GM19099 (cell line): ENCODE data around the gene SETD2.

ENCODE experiments used
- POLR2A ChIP-seq: IDR thresholded peaks from 3 replicates; pipeline ENCODE4 v1.6.1; 2011; ENCODE audit warnings: low read depth; ENCODE audit not compliant: insufficient read length; ENCODE audit errors: extremely low read depth

Gene SETD2

DNA sequence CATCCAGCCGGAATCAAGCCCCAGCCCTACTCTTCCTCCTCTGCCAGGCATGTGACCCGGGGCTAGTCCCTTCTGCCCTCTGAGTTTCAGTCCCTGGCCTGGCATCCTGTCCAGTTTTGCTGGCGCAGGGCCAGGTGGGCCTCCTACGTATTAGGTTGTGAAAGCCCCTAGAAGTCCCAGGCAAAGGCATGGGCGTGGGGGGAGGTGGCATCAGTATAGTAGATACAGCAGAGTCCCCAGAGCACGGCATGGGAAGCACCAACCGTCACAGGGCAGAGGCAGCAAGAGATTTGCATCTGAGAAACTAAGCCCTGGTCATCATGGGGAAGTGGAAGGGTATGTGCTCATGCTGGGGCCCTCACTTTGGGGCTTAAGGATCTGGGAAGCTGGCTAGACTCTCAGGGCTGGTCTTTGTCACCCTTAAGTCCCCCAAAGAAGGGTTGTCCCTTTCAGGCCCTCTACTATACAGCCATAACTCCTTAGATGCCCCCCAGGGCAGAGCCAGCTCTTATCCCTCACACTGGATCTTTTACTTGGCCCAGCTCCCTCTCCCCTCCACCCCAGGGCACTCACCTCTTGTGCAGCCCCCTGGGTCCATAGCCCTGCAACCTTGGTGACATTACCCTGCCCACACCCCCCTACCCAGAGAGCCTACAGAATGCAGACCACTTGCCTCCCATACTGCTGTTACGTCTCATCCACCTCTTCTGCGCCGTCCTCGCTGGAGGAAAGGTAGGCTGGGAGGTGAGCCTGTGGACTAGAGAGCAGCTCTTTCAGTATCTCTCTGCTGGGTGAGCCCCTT lies 173.1 kb downstream of the SETD2 start:
- peak; percentile 11 for TF ChIP-seq POLR2A

DNA sequence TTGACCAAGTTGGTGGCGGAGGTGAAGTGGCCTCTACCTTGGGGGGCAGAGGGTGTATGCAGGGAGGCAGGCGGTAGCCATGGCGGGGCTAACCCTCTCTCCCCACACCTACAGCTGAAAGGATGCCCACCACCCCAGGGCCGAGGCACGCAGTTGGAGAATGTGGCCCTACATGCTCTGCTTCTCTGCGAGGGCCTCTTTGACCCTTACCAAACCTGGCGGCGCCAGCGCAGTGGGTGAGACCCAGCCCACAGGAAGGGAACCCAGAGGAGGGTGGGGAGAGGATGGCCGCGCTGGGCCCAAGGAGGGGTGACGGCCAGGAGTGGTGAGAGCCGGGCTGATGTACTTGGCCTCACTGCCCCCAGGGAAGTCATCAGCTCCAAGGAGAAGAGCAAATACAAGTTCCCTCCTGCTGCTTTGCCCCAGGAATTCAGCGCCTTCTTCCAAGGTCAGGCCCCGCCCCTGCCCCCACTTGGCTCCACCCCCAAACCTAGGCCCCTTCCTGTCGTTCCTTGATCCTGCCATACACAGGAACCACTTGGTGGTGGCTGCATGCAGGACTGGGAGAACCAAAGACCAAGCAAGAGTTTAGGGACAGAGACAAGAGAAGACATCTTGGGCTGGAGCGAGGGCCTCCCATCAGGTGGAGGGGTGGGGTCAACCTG lies 174.6 kb downstream of the SETD2 start:
- TF ChIP-seq POLR2A, result no peak

DNA sequence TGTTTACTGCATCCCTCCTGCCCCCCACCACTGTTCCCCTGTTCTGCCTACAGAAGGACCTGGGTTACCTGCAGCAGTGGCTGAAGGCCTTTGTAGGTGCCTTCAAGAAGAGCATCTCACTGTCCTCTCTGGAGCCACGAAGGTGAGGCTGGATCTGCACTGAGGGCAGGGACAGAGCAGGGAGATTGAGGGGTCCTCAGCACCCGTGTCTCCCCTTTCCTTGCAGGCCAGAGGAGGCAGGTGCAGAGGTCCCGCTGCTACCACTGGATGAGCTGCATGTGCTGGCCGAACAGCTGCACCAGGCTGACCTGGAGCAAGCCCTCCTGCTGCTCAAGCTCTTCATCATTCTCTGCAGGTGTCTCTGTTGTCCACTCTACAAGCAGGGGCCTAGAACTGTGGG lies 175.3 kb downstream of the SETD2 start:
- TF ChIP-seq POLR2A, result no peak

DNA sequence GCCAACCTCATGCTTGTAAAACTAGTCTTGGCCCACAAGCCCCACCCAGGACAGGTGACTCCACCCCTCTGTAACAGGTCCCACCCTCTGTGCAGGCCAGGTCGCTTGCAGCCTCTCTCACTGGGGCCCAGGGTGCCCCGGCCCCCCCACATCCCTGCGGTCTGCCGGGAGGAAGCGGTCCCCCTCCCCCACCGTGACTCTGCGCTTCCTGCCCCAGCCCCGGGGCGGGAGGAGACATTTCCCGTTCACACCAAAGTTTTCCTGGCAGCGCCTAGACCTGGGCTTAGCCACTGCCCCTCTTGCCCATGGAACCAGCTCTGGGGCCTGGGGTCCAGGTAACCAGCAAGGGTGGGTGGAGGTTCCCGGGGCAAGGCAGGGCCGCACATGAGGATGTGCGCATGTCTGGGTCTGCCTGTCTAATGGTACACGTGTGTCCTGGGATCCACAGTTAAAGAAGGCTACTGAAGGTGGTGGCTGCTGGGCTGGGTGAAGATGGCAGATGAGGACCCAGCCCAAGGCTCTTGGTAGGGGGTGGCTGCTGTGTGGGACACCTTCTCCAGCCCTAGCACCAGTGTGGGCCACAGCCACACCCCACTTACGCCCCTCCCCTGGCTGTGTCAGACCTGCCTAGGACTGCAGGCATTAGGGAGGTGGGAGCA lies 176.0 kb downstream of the SETD2 start:
- peak; percentile 42 for TF ChIP-seq POLR2A

DNA sequence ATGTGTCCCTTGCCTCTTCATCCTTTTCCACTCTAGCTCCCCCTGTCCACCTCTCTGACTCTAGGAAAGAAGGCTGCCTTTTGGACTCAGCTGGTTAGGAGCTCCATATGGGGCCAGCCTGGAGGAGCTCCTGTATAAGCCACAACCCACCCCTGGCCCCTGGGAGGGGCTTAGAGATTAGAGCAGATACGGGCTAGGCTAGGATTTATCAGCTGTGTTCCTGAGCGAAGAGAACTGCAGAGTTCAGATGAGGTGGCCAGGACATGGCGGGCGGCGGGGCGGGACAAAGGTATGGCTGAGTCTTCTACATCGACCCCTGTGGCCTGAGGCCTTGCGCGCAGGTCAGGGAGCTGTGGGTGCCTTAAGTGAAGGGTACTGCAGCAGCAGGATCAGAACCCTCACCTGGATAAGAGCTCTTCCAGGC lies 176.6 kb downstream of the SETD2 start:
- TF ChIP-seq POLR2A, result peak; percentile 28

DNA sequence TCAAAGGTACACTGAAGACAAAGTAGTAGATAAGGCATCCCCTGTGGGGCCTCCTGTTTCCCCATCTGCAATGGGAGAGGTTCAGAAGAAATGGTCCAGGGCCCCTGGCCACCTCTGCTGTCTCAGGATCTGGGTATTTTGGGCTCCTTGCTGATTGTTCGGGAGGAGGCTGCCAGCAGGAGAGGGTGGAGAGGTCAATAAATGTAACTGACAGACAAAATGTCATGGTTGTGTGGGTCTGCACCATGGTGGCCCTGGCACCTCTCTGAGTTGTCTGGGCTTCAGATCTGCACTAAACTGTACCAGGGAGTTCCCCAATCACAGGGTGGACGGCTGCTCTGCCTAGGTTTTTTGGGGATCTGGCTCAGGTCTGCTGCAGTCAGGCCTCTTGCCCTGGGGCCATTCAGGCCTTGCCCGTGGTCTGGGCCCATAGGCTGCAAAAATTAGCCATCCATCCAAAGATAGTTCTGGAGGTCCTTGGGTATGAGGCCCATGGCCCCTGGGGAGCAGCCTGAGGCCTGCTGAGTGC lies 177.1 kb downstream of the SETD2 start:
- TF ChIP-seq POLR2A, result no peak

DNA sequence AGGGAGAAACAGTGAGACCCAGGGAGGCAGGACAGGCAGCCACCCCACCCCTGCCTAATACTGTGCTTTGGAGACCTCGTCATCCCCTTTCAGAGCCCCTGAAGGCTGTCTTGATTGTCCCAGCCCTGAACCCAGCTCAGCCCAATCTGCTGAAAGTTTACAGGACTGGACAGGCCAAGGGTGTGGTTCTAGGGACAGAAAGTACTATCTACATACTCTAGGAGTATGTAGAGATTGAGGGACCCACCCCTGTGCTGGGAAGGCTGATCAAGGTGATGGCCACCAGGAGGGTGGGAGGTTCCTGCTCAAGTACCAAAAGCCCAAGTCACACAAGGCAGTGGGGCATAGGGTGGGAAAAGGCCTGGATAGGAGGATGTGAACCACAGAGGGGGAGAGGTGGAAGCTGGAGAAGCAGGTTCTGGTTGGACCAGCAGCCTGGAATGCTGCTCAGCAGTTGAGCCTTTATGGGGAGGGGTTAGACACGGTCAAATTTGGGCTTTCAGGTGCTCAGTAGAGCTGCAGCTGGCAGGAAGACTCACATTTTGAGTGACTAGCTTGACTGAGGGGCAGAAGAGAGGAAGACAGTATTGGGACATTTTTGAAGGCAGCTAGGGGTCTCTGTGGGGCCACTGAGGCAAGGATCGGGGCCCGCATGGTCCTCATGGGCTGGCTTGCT lies 177.7 kb downstream of the SETD2 start:
- TF ChIP-seq POLR2A, result no peak

DNA sequence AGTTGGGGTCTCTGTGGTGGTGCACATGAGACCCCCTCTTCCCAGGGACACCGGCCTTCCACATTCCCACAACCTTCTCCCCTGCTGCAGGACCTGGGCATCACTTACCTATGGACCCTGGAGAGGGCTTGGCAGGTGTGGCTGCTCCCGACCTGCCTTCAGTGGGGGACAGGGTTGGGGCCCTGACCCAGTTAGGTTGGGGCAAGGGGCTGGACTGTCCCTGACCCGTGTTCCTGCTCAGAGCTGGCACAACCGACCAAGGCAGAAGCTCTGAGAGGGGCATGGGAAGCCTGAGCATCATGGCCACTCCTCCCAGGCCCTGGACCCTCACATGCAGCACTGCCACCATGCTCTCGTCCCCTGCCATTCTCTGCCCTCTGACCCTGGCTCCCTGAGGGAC lies 178.3 kb downstream of the SETD2 start:
- no peak for TF ChIP-seq POLR2A

DNA sequence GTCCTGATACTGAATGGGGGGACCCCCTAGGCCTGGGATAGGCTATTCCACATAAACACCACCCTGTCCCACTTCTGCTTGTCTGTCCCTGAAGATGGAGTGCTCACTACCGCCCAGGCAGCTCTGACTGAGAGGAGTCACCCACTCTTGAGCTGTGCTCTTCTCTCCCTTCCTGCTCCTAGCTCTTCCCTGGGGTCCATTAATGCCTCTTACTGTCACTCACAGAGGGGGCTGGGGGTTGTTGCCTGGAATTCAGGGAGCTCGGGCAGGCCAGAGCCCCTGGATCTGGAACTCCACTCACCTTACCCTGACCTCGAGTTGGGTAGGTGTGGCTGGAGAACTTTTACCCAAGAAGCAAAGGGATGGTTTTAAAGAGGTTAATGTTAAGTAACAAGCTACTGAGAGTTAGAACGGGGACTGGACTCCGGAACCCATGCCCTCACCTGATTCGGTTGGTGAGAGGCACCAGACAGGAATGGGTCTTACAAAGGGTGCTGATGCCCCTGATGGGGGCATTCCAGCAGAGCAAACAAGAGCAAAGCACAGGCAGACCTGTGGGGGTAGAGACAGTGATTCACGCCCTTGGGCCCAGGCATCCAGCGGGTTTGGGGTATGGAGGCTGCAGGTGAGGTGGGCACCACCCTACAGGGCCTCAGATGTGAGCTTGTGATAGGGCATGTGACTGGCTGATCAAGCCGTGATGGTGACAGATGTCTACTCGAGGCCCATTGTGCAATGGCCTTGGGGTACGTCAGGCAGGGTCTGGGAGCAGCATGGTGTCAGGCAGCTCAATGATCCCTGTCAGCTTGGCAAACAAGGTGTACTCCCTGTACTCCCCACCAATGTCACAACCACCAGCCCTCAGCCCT lies 179.1 kb downstream of the SETD2 start:
- TF ChIP-seq POLR2A, result no peak

DNA sequence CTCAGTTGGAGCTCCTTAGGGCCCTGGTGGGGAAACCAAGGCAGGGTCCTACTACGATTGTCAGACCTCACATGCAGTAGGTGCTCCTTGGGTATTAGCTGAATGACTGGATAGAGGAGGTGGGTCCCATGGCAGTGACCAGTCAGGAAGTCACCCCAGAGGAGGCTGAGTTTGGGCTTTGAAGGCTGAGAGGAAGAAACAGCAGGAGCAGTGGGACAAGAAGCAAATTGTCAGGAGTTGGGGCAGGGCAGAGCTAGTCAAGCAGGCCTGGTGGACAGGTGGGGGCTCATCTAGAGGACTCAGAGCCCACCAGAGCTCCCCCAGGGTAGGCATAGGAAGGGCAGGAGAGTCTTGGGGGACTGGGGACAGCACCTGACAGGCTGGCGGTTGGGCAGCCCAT lies 181.4 kb downstream of the SETD2 start:
- TF ChIP-seq POLR2A, result no peak

DNA sequence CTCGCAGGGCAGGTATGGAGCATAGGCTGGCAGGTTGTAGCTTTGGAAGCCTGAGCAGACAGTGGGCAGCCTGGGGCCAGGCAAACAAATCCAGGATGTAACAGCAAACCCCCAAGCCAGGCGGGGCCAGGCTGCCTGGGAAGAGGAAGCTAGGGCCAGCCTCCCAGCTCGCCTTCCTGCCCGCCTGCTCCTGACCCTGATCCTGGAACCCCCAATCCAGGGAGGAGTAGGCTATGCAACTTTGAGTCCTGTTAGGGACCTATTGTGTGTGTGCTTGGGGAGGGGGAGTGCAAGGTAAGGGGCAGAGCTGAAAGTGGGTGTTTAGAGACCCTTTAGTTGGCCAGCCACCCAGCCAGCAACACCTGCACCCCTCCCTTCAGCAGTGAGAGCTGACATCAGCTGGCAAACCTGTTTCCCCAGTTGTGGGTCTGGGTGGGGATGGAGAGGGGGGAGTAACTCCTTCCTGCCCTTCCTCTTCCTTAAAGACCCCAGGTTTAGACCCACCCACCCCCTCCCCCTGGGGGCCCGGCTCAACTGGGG lies 181.9 kb downstream of the SETD2 start:
- no peak for TF ChIP-seq POLR2A

DNA sequence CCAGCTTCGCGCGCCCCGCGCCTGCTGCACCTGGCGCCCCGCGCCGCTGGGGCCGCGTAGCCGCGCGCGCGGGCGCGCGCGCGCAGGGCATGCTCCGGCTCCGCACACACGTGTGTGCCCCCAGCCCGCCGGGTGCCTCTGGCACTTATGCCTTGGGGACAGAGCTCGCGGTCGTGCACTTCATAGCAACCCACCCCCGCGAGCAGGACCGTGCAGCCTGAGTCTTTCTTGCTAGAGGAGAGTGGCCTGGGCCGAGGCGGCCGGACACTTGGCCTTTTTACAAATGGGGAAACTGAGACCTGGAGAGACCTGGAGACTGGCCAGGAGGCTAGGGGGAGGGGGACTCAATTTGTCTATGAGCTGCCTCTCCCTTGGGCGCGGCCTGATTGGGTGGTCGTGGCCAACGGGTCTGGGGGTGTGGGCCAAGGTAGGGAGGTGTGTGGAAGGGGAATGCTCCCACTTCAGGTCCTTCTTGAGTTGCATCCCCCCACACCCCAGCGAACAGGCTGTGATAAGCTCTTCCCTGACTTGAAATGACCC lies 183.9 kb downstream of the SETD2 start:
- no peak for TF ChIP-seq POLR2A

DNA sequence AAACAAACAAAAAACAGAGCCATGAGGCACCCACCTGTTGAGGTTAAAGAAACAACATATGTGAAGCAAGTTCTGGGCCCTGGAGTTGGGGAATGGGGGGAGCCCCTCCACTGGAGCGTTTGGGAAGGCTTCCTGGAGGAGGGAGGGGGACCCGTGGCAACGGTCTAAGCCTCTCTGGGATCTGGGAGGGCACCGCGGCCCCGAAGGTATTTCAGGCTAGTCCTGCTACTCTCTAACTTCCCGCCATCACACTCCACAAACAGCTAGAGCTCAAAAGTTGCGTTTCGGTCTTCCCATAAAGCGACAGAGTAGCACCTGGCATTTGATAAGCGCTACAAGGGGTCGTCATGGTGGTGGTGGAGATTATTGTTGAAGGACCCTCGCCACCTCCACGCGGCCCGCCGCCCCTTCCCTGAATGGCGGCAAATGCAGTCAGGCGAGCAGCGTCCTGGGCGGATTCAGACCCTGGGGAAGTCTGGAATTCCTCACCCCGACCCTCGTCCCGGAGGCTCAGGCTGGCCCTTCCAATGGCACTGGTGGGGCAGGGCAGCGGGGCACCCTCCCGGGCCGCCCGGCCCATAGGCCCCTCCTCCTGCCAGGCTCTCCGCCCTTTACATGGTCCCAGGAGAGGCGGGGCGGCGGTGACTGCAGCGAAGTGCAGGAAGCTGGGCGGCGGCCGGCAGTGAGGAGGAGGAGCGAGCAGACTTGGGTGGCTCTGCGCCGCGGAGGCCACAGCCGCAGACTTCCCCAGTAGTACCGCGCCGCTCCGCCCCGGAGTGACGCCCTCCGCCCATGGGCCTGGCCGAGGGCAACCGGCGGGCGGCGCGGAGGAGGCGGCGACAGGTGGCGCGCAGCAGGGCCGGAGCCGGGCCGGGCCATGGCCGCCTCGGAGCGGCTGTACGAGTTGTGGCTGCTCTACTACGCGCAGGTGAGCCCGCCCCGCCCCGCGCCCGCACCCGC lies 184.6 kb downstream of the SETD2 start, which contains the start of gene NBEAL2:
TSS of gene NBEAL2 (plus strand) at position 682 of the 960 bp plus-strand sequence. CDS start at position 878, 196 bp downstream.
- peak; percentile 69 for TF ChIP-seq POLR2A

DNA sequence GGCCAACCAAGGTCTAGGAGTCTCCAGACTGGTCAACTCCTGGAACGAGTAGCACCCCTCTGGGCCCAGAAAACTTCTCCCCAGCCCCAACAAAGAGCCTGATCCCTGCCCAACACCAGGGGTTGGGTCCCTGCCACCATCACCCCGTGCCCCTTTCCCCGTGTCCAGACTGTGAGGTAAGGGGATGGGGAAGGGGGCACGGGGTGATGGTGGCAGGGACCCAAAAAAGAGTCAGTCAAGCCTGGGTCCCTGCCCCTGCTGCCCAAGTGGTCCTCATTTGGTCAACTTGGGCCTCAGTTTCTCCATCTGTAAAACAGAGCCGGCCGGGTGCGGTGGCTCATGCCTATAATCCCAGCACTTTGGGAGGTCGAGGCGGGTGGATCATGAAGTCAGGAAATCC lies 185.5 kb downstream of the SETD2 start:
- no peak for TF ChIP-seq POLR2A
